GM10266 (cell line): Measurements from ENCODE around the gene ERC1.
"Not testable (repeated sequence)": the region's sequence is repeated elsewhere in the genome, so short reads cannot be mapped to it uniquely, and the experiment has no call there.

Experiments used
- DNase-seq: peaks from one replicate; pipeline ENCODE4 v3.0.0; 2012; ENCODE audit errors: extremely low spot score
- TF ChIP-seq, protein P1 (sequence below): IDR thresholded peaks from 2 replicates; pipeline ENCODE4 v1.5.1; 2012; ENCODE audit warnings: mild to moderate bottlenecking, low read depth; ENCODE audit not compliant: control insufficient read depth, insufficient read depth; ENCODE audit errors: missing control alignments

Gene ERC1

GRCh38 chr12:996881-997280, 5.9 kb downstream of the ERC1 start:
- DNase-seq = no peak
- TF ChIP-seq, protein P1, sequence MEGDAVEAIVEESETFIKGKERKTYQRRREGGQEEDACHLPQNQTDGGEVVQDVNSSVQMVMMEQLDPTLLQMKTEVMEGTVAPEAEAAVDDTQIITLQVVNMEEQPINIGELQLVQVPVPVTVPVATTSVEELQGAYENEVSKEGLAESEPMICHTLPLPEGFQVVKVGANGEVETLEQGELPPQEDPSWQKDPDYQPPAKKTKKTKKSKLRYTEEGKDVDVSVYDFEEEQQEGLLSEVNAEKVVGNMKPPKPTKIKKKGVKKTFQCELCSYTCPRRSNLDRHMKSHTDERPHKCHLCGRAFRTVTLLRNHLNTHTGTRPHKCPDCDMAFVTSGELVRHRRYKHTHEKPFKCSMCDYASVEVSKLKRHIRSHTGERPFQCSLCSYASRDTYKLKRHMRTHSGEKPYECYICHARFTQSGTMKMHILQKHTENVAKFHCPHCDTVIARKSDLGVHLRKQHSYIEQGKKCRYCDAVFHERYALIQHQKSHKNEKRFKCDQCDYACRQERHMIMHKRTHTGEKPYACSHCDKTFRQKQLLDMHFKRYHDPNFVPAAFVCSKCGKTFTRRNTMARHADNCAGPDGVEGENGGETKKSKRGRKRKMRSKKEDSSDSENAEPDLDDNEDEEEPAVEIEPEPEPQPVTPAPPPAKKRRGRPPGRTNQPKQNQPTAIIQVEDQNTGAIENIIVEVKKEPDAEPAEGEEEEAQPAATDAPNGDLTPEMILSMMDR = no peak

- TF ChIP-seq, protein P1 = no peak
- no peak for DNase-seq
Observed at GRCh38 chr12:997505-997904, 6.5 kb downstream of the ERC1 start.

DNA sequence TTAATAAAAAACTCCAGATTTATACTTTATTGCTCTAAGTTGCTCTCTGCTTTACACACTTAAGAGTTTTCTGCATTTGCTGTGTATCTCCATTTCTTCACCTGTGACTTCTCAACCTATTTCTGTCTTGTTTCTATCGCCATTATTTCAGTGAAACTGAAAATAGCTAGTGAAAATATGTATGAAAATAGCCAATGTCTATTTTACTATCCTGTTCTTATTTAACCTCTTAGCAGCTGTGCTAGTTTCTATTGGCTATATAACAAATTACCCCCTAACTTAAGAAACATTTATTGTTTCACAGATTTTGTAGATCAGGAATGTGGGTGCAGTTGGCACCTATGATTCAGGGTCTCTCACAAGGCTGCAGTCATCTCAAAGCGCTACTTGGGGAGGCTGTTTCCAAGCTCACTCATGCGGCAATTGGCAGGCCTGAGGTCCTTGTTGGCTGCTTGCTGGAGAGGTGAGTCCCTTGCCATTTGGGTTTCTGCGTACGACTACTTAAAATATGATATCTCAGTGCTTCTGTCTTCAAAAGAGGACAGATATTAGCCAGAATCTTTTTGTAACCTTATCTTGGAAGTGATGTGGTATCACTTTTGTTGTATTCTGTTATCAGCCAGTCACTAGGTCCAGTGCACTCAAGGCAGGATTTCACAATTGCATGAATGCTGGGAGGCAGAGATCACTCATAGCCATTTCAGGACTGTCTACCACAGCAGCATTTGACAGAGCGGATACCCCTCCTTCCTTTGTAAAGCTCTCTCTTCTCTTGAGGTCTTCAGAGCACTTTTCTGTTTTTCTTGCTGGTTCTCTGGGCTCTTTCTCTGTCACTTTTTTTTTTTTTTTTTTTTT, 7.2 kb downstream of the ERC1 start:
- TF ChIP-seq, protein P1 = no peak
- DNase-seq = peak; percentile 44

- DNase-seq = not testable (repeated sequence)
Observed at GRCh38 chr12:999736-1000135, 8.7 kb downstream of the ERC1 start.

GRCh38 chr12:1001507-1001906, 10.5 kb downstream of the ERC1 start:
- no peak for DNase-seq
- TF ChIP-seq, protein P1 = no peak

GRCh38 chr12:1003600-1004271, 12.7 kb downstream of the ERC1 start:
- no peak for DNase-seq

GRCh38 chr12:1006255-1006654, 15.2 kb downstream of the ERC1 start:
- TF ChIP-seq, protein P1 = no peak
- no peak for DNase-seq

More at GRCh38 chr12:1003600-1004271, 12.7 kb downstream of the ERC1 start:
- TF ChIP-seq, protein P1 = no peak

- TF ChIP-seq, protein P1 = no peak
- no peak for DNase-seq
Observed at GRCh38 chr12:1007276-1007675, 16.3 kb downstream of the ERC1 start.
